Endothelial cell of umbilical vein (primary cell): ENCODE measurements around the gene BMPR1B.

Source experiments
- EZH2 ChIP-seq: IDR thresholded peaks from 2 replicates; pipeline ENCODE4 v1.6.1; 2012; ENCODE audit warnings: borderline replicate concordance, low read depth, mild to moderate bottlenecking, moderate library complexity, low read length, inconsistent platforms; ENCODE audit not compliant: severe bottlenecking
- JUN ChIP-seq: IDR thresholded peaks from 2 replicates; pipeline ENCODE4 v1.6.1; 2011; ENCODE audit warnings: borderline replicate concordance, low read depth; ENCODE audit not compliant: insufficient read length, insufficient read depth
- MYC ChIP-seq: IDR thresholded peaks from one replicate; pipeline ENCODE4 v1.6.1; 2011; ENCODE audit warnings: mild to moderate bottlenecking, low read depth, low read length
- POLR2A ChIP-seq: IDR thresholded peaks from 2 replicates; pipeline ENCODE4 v1.6.1; 2012; ENCODE audit warnings: low read depth, mild to moderate bottlenecking, control low read depth, low read length
- POLR2AphosphoS5 ChIP-seq: IDR thresholded peaks from 2 replicates; pipeline ENCODE4 v1.6.1; 2012; ENCODE audit warnings: low read depth, mild to moderate bottlenecking, control low read depth, low read length, moderate library complexity; ENCODE audit not compliant: insufficient read depth
- TF ChIP-seq, protein P1 (sequence below), 2 donors: IDR thresholded peaks; 1 replicate in 1 of 2; 2 replicates in 1 of 2; pipeline ENCODE4 v1.5.1; 2011; ENCODE audit warnings: low read length in 2 of 2, mild to moderate bottlenecking in 2 of 2, moderate library complexity in 2 of 2, control low read depth in 1 of 2, inconsistent platforms in 1 of 2, low read depth in 1 of 2; ENCODE audit not compliant: insufficient read depth in 1 of 2; ENCODE audit errors: extremely low read depth in 1 of 2
- TF ChIP-seq, protein P2 (sequence below): IDR thresholded peaks from 2 replicates; pipeline ENCODE4 v1.6.1; 2011; ENCODE audit not compliant: insufficient read depth, insufficient read length

DNA sequence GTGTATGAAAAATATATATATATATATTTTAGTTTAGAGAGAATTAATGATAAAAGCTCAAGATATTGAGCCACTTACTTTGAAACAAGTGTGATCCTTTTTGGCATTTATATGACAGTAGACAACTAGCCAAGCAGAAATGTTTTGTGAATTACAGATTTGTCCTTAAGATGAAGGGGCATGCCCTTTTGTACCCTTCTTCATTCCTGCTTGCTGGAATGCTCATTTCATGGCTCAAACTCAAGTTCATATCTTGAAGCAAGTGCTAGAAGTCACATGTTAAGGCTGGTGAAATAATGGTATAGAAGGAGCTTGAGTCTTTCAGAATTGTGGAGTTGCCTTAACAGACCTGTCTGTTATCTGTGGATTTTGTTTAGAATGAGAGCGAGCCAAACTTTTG is 203.0 kb downstream of the BMPR1B start:
- TF ChIP-seq JUN (no peak), POLR2AphosphoS5 (no peak), POLR2A (no peak), EZH2 (no peak), MYC (no peak)
- TF ChIP-seq, protein P1, sequence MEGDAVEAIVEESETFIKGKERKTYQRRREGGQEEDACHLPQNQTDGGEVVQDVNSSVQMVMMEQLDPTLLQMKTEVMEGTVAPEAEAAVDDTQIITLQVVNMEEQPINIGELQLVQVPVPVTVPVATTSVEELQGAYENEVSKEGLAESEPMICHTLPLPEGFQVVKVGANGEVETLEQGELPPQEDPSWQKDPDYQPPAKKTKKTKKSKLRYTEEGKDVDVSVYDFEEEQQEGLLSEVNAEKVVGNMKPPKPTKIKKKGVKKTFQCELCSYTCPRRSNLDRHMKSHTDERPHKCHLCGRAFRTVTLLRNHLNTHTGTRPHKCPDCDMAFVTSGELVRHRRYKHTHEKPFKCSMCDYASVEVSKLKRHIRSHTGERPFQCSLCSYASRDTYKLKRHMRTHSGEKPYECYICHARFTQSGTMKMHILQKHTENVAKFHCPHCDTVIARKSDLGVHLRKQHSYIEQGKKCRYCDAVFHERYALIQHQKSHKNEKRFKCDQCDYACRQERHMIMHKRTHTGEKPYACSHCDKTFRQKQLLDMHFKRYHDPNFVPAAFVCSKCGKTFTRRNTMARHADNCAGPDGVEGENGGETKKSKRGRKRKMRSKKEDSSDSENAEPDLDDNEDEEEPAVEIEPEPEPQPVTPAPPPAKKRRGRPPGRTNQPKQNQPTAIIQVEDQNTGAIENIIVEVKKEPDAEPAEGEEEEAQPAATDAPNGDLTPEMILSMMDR (IDR thresholded peaks at IDR 0.05; ENCODE audit: extremely low read depth in 1 of 2, insufficient read depth in 1 of 2, low read depth in 1 of 2, low read length in 2 of 2), result no peak
- TF ChIP-seq, protein P2, sequence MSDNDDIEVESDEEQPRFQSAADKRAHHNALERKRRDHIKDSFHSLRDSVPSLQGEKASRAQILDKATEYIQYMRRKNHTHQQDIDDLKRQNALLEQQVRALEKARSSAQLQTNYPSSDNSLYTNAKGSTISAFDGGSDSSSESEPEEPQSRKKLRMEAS, result no peak
